Liver (tissue), 3 donors: Measurements from ENCODE around the gene MAP4K3.

Experiments
- CTCF ChIP-seq: fragments of 150-350 bp; IDR thresholded peaks from 2 replicates; pipeline ENCODE4 v1.5.1; 2017; ENCODE audit warnings: improper control_type of control experiment, low read depth, low read length; ENCODE audit not compliant: missing input control
- EGR1 ChIP-seq, 2 donors: IDR thresholded peaks; 2 replicates each; pipeline ENCODE4 v1.6.1; 2016 to 2018; ENCODE audit warnings: antibody characterized with exemption in 2 of 2, low read depth in 2 of 2
- GABPA ChIP-seq, 2 donors: IDR thresholded peaks in 1 of 2; conservative IDR thresholded peaks in 1 of 2; 2 replicates each; pipeline ENCODE4 v1.6.1; 2016; ENCODE audit warnings: antibody characterized with exemption in 2 of 2, mild to moderate bottlenecking in 1 of 2, moderate library complexity in 1 of 2
- MAX ChIP-seq: IDR thresholded peaks from 2 replicates; pipeline ENCODE4 v1.6.1; 2016; ENCODE audit warnings: antibody characterized with exemption
- RAD21 ChIP-seq, 2 donors: IDR thresholded peaks; 2 replicates each; pipeline ENCODE4 v1.6.1; 2016; ENCODE audit warnings: antibody characterized with exemption in 2 of 2, mild to moderate bottlenecking in 2 of 2
- TAF1 ChIP-seq: conservative IDR thresholded peaks from 2 replicates; pipeline ENCODE4 v1.6.1; 2016; ENCODE audit warnings: antibody characterized with exemption, mild to moderate bottlenecking
- ZBTB33 ChIP-seq: IDR thresholded peaks from 2 replicates; pipeline ENCODE4 v1.6.1; 2016; ENCODE audit warnings: antibody characterized with exemption
- donor health status: healthy.
- donor health status: healthy.

GRCh38 chr2:39334529-39334928, 102.6 kb downstream of the MAP4K3 start:
- TF ChIP-seq EGR1 (IDR thresholded peaks at IDR 0.05; ENCODE audit: low read depth in 2 of 2), result no peak
- no peak for TF ChIP-seq TAF1
- no peak for TF ChIP-seq GABPA (IDR thresholded peaks at IDR 0.05 in 1 of 2, conservative IDR thresholded peaks at IDR 0.05 in 1 of 2)
- TF ChIP-seq MAX, result no peak
- no peak for TF ChIP-seq CTCF
- no peak for TF ChIP-seq RAD21 (IDR thresholded peaks at IDR 0.05)
- TF ChIP-seq ZBTB33, result no peak
